MG63 (cell line): ENCODE results near the gene ZFP37. TPM values are rescaled to one million over a fixed set of nuclear protein-coding genes. Genes with fewer than 3 reads are reported as not detected.
"Not testable (repeated sequence)": the region's sequence is repeated elsewhere in the genome, so short reads cannot be mapped to it uniquely, and the experiment has no call there.

Source experiments
- DNase-seq: peaks from one replicate; pipeline ENCODE4 v3.0.0-alpha.2; 2020
- H3K27me3 ChIP-seq: fragments of 250-450 bp; sonication (Bioruptor Pico); 2 replicates; pipeline ENCODE4 v1.5.1; 2020; ENCODE audit warnings: mild to moderate bottlenecking, moderate library complexity
- H3K36me3 ChIP-seq: fragments of 250-450 bp; sonication (Bioruptor Pico); 2 replicates; pipeline ENCODE4 v1.5.1; 2020; ENCODE audit warnings: mild to moderate bottlenecking, moderate library complexity
- H3K4me3 ChIP-seq: fragments of 250-450 bp; sonication (Bioruptor Pico); 2 replicates; pipeline ENCODE4 v1.5.1; 2020; ENCODE audit warnings: mild to moderate bottlenecking, moderate library complexity
- H3K9me3 ChIP-seq: fragments of 250-450 bp; sonication (Bioruptor Pico); 2 replicates; pipeline ENCODE4 v1.5.1; 2020; ENCODE audit warnings: mild to moderate bottlenecking, moderate library complexity
- total RNA-seq: library from RNA; depleted of rRNA; stranded (reverse); fragments of >200 nt; shearing (Covaris generic); gene quantifications from 2 replicates; pipeline ENCODE4 v1.2.3, GENCODE V29; 2014; ENCODE audit warnings: low replicate concordance; rRNA removed

Gene ZFP37
- 0.62 and 2.2 TPM in 2 replicates for total RNA-seq

GRCh38 chr9:113056191-113057106 is at the start of gene ZFP37:
Gene ZFP37 (minus strand): TSS chr9:113056724. CDS start chr9:113056688, 36 bp downstream.
- Histone ChIP-seq H3K9me3 (peaks cover 34% of the 10 kb centered on the region), H3K27me3 (0 out of 2 replicates have a peak, but pooled peaks cover 1% of the 10 kb centered on the region), H3K36me3 (no peaks in the 10 kb centered on the region), H3K4me3 (peak within 1 kb of the TSS; percentile 97)
- peak; percentile 92 for DNase-seq

- H3K4me3 ChIP-seq, H3K27me3 ChIP-seq, DNase-seq, H3K36me3 ChIP-seq, H3K9me3 ChIP-seq: not testable (repeated sequence)
Observed at GRCh38 chr9:113105345-113105744, 48.8 kb upstream of the ZFP37 start.

- no peaks in the 10 kb centered on the region for H3K9me3 ChIP-seq
Observed at GRCh38 chr9:113095561-113095960, 39.0 kb upstream of the ZFP37 start.

GRCh38 chr9:113089924-113090323 is 33.4 kb upstream of the ZFP37 start:
- H3K9me3 ChIP-seq, H3K27me3 ChIP-seq, H3K36me3 ChIP-seq, H3K4me3 ChIP-seq, DNase-seq: not testable (repeated sequence)

More at GRCh38 chr9:113095561-113095960, 39.0 kb upstream of the ZFP37 start:
- no peaks in the 10 kb centered on the region for H3K36me3 ChIP-seq
- no peak overlapping the region for H3K4me3 ChIP-seq
- H3K27me3 ChIP-seq: no peaks in the 10 kb centered on the region
- no peak for DNase-seq

- H3K36me3 ChIP-seq, H3K27me3 ChIP-seq, H3K4me3 ChIP-seq, DNase-seq, H3K9me3 ChIP-seq: not testable (repeated sequence)
Observed at GRCh38 chr9:113089143-113089505, 32.6 kb upstream of the ZFP37 start.

- not testable (repeated sequence) for H3K9me3 ChIP-seq, DNase-seq, H3K4me3 ChIP-seq, H3K27me3 ChIP-seq, H3K36me3 ChIP-seq
Observed at GRCh38 chr9:113088456-113089142, 32.1 kb upstream of the ZFP37 start.

GRCh38 chr9:113062932-113063310 is 6.4 kb upstream of the ZFP37 start:
- H3K27me3 ChIP-seq, DNase-seq, H3K36me3 ChIP-seq, H3K4me3 ChIP-seq, H3K9me3 ChIP-seq: not testable (repeated sequence)

- not testable (repeated sequence) for DNase-seq
Observed at GRCh38 chr9:113062256-113062931, 5.9 kb upstream of the ZFP37 start.

GRCh38 chr9:113061072-113061850 is 4.7 kb upstream of the ZFP37 start:
- H3K36me3 ChIP-seq, H3K4me3 ChIP-seq, H3K27me3 ChIP-seq, H3K9me3 ChIP-seq: not testable (repeated sequence)
- DNase-seq: peak; percentile 26

More at GRCh38 chr9:113062256-113062931, 5.9 kb upstream of the ZFP37 start:
- not testable (repeated sequence) for H3K4me3 ChIP-seq, H3K9me3 ChIP-seq, H3K27me3 ChIP-seq, H3K36me3 ChIP-seq

- peaks cover 18% of the 10 kb centered on the region for H3K9me3 ChIP-seq
- not testable (repeated sequence) for DNase-seq, H3K27me3 ChIP-seq, H3K36me3 ChIP-seq, H3K4me3 ChIP-seq
Observed at GRCh38 chr9:113059581-113060284, 3.2 kb upstream of the ZFP37 start.

- Histone ChIP-seq H3K9me3 (peaks cover 32% of the 10 kb centered on the region), H3K27me3 (0 out of 2 replicates have a peak, but pooled peaks cover 2% of the 10 kb centered on the region), H3K36me3 (no peaks in the 10 kb centered on the region), H3K4me3 (peak overlapping the region; percentile 97)
- DNase-seq: no peak
Observed at GRCh38 chr9:113057193-113057592, 669 bp upstream of the ZFP37 start.

- peaks cover 58% of the 10 kb centered on the region for H3K9me3 ChIP-seq
- DNase-seq: no peak
- no peak overlapping the region for H3K4me3 ChIP-seq
Observed at GRCh38 chr9:113042884-113043657, 13.5 kb downstream of the ZFP37 start.

GRCh38 chr9:113026200-113026599 is 30.3 kb downstream of the ZFP37 start:
- Histone ChIP-seq H3K4me3 (no peak overlapping the region), H3K9me3 (peaks cover 4% of the 10 kb centered on the region; the same call in 1 of the 2 replicates), H3K36me3 (no peaks in the 10 kb centered on the region), H3K27me3 (no peaks in the 10 kb centered on the region)
- no peak for DNase-seq

More at GRCh38 chr9:113042884-113043657, 13.5 kb downstream of the ZFP37 start:
- Histone ChIP-seq H3K36me3 (peaks cover 37% of the 10 kb centered on the region), H3K27me3 (no peaks in the 10 kb centered on the region)

GRCh38 chr9:113018247-113018646 is 38.3 kb downstream of the ZFP37 start:
- Histone ChIP-seq H3K27me3 (no peaks in the 10 kb centered on the region), H3K36me3 (no peaks in the 10 kb centered on the region), H3K4me3 (no peak overlapping the region), H3K9me3 (no peaks in the 10 kb centered on the region)
- no peak for DNase-seq

- H3K4me3 ChIP-seq: no peak overlapping the region
Observed at GRCh38 chr9:113012492-113012891, 44.0 kb downstream of the ZFP37 start.

More at GRCh38 chr9:113012492-113012891, 44.0 kb downstream of the ZFP37 start:
- Histone ChIP-seq H3K9me3 (no peaks in the 10 kb centered on the region), H3K36me3 (no peaks in the 10 kb centered on the region), H3K27me3 (no peaks in the 10 kb centered on the region)
- no peak for DNase-seq
